Mucosa of descending colon (tissue), 3 donors: ENCODE measurements around the gene TCAP. TPM values are rescaled to one million over a fixed set of nuclear protein-coding genes. Genes with fewer than 3 reads are reported as not detected.
A peak's percentile ranks its signal among the peaks of the same experiment; 100 is the strongest.

Experiments
- ATAC-seq: fragments of 200-7000 bp; cut with Tn5 transposase; one replicate; pipeline ENCODE4 v1.9.1; 2020; ENCODE audit warnings: mild to moderate bottlenecking, moderate library complexity
- DNase-seq, 3 donors: peaks; one replicate each; pipeline ENCODE4 v3.0.0-alpha.2; 2020
- H3K36me3 ChIP-seq: fragments of 200-600 bp; one replicate; pipeline ENCODE4 v1.8.0; 2021; ENCODE audit warnings: low read depth, mild to moderate bottlenecking
- H3K4me1 ChIP-seq: fragments of 200-600 bp; one replicate; pipeline ENCODE4 v1.8.0; 2021; ENCODE audit warnings: low read depth, mild to moderate bottlenecking
- H3K4me3 ChIP-seq: fragments of 200-600 bp; one replicate; pipeline ENCODE4 v1.8.0; 2021; ENCODE audit warnings: mild to moderate bottlenecking
- H3K9me3 ChIP-seq: fragments of 200-600 bp; one replicate; pipeline ENCODE4 v1.8.0; 2021; ENCODE audit warnings: mild to moderate bottlenecking
- intact Hi-C, 2 donors: fragments of 100-400 bp; cut with DNase I in 1 of 2; cut with micrococcal nuclease in 1 of 2; formaldehyde crosslinking; loops; one replicate each; pipeline versions ENCODE4 v1.11.0 to v1.11.1; 2022; cut with DNase I, micrococcal nuclease
- total RNA-seq, 3 donors: library from RNA; stranded (reverse); fragmentation: NEBNext Ultra II Directional in 2 of 3; extraction: Animal tissue kit (Norgen Biotek cat#: 25700) in 2 of 3; gene quantifications; one replicate each; pipeline versions ENCODE4 v1.2.1 to v1.2.4, GENCODE V29; 2021 to 2023
- TF ChIP-seq, protein P1 (sequence below): fragments of 200-600 bp; IDR thresholded peaks from one replicate; pipeline ENCODE4 v1.8.0; 2022; ENCODE audit warnings: antibody characterized with exemption, mild to moderate bottlenecking
- donor health status: DM: no; HTN: no; CAD: no; lungs with moderate emphysema.
- donor health status: DM: no; HTN: no; CAD: no.
- donor health status: DM: no; HTN: yes; CAD: no.

Gene TCAP
- total RNA-seq, 3 donors from 2014 or later, result 0.96 to 3.4 (median 1.5) TPM

DNA sequence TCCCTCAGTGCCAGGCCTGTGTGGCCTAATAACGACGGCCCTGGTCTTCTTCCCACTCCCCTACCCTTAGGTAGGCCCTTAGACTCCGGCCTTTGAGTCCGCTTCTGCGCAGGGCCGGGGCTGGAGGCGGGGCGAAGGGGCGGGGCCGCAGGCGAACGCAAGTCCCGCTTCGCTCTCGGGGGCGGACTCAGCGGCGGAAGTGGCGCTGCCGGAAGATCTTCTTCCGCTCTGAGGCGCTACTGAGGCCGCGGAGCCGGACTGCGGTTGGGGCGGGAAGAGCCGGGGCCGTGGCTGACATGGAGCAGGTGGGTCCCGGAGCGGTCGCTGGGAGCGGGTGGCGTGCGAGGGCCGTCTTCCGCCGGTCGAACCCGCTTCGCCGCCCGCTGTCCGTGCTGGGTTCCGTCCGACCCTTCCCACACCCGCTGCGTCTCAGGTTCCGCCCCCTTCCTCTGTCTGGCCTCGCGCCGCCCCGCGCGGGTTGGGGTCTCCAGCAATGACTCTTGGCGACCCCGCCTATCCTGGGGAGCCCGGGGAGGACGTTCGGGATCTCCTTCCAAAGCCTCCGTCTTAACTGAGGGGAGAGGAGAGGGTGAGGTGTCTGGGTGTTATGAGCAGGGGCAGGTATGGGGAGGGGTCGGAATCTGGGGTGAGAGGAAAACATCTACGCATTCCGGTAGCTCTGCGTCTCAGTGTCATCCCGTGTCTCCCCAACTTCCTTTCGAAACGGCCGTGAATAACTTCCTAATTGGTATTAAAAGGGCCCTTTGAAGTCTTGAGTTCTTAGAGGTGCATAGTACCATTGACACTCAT, 28.0 kb upstream of the TCAP start, which contains the start of gene STARD3:
Gene STARD3, plus strand, starts transcription at position 218 of the 810 bp plus-strand sequence. CDS start 16,388 bp downstream, outside the sequence.
- intact Hi-C loops, result no loop called here
- Histone ChIP-seq H3K4me1 (peaks cover 52% of the 10 kb centered on the region), H3K36me3 (no peaks in the 10 kb centered on the region), H3K4me3 (peak within 1 kb of the TSS; percentile 37), H3K9me3 (no peaks in the 10 kb centered on the region)
- DNase-seq (peak; percentile 96 to 97 (median 96)), ATAC-seq (peak; percentile 74)
- TF ChIP-seq, protein P1, sequence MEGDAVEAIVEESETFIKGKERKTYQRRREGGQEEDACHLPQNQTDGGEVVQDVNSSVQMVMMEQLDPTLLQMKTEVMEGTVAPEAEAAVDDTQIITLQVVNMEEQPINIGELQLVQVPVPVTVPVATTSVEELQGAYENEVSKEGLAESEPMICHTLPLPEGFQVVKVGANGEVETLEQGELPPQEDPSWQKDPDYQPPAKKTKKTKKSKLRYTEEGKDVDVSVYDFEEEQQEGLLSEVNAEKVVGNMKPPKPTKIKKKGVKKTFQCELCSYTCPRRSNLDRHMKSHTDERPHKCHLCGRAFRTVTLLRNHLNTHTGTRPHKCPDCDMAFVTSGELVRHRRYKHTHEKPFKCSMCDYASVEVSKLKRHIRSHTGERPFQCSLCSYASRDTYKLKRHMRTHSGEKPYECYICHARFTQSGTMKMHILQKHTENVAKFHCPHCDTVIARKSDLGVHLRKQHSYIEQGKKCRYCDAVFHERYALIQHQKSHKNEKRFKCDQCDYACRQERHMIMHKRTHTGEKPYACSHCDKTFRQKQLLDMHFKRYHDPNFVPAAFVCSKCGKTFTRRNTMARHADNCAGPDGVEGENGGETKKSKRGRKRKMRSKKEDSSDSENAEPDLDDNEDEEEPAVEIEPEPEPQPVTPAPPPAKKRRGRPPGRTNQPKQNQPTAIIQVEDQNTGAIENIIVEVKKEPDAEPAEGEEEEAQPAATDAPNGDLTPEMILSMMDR, result no peak

DNA sequence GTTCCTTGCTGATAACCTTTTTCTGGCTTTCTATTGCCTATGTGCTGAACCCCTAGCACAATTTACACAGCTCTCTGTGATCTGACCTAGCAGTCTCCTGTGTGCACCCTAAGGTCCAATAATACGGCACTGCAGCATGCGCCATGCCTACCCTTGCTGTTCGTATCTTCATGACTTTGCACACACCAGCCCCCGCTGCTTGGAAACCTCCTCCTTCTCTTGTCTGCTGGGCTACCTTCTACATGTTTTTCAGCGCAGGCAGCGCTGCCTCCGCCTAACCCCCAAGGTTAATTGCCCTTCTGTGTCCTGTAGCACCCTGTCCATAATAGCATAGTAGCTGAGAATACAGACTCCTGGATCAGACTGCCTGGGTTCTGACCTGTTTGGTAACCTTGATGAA, 26.8 kb upstream of the TCAP start:
- H3K9me3 ChIP-seq, result no peaks in the 10 kb centered on the region
- ATAC-seq (no peak), DNase-seq (no peak)
- no peaks in the 10 kb centered on the region for H3K36me3 ChIP-seq
- TF ChIP-seq, protein P1, result no peak
- H3K4me1 ChIP-seq, result peaks cover 47% of the 10 kb centered on the region
- H3K4me3 ChIP-seq, result no peak overlapping the region
- intact Hi-C loops, result no loop called here

DNA sequence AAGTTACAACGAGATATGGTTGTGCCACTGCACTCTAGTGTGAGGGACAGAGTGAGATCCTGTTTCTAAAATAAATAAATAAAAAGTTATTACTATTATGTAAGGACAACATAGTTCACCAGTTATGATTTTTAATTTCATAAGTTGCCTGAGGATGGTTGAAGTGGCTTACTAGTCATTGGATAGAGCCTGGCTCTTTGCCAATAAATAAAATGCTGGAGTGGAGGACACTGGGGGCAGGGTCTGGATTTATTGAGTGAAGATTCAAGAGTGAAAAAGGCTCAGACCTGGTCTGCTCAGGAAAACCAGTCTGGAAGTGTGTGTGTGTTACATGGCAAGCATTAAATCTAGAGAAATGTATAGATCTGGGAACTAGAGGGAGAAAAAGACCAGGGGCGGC, 26.1 kb upstream of the TCAP start:
- Histone ChIP-seq H3K9me3 (no peaks in the 10 kb centered on the region), H3K4me3 (no peak overlapping the region), H3K36me3 (no peaks in the 10 kb centered on the region), H3K4me1 (peaks cover 40% of the 10 kb centered on the region)
- ATAC-seq (no peak), DNase-seq (no peak)
- intact Hi-C loops, result no loop called here
- TF ChIP-seq, protein P1, result no peak

DNA sequence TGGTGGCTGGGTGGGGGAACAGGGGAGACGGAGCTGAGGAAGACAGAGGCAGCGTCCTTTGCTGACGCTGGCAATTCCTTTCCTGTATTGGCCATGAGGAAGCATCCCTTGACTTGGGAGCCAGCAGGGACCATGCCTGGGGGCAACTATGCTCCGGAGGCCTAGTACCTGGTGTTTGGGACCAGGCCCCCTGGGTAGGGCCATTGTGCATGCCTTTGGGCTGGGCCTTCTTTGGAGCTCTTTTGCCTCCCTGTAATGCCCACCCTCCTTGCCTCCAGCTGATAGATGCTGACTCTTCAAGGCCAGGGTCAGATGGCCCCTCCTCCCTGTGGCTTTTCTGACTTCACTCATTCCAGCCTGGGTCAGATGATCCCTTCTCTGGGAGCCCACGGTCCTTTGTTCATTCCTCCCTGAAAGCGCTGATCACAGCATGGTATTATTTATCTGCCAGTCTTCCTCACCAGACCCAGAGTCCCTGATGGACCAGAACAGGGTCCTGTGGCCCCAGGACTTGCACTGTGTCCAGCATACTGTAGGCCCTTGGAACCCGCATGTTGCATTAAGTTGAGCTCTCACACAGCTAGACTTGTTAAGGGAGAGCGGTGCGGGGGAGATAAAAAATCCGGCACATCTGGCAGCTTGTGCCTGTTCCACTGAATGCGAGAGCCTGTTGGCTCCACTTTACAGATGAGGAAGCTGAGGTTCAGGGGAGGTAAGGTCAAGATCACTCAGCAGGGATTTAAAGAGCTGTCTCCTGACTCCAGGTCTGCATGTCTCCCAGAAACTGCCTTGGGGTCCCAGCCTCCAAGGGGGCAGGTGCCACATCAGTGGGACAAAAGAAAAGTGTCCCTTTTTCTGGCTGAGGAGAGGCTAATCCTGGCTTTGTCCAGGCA, 25.3 kb upstream of the TCAP start:
- intact Hi-C loops, result no loop called here
- no peak for DNase-seq
- TF ChIP-seq, protein P1, result no peak
- H3K36me3 ChIP-seq, result no peaks in the 10 kb centered on the region
- H3K4me3 ChIP-seq, result no peak overlapping the region
- H3K9me3 ChIP-seq, result no peaks in the 10 kb centered on the region
- H3K4me1 ChIP-seq, result peaks cover 33% of the 10 kb centered on the region
- ATAC-seq, result no peak

DNA sequence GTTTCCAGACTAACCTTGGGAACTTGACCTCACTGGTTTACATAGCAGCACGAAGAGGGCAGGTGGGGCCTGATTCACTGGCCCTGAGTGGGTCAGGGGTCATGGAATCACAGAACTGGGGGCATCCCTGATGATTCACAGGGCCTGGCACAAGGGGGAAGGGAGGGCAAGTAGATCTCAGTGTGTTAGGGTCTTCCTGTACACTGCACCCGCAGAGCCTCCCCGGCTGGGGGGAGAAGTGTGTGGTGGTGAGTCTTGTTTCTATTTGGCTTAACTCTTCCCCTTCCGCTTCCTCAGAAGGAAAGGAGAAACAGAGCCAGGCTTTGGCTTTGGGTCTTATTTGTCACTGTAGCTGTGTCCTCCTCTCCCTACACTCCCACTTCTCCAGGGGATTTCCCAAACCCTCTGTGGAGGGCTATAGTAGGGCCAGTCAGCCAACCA, 24.5 kb upstream of the TCAP start:
- Histone ChIP-seq H3K9me3 (no peaks in the 10 kb centered on the region), H3K4me1 (peaks cover 30% of the 10 kb centered on the region), H3K36me3 (no peaks in the 10 kb centered on the region), H3K4me3 (no peak overlapping the region)
- intact Hi-C loops, result no loop called here
- ATAC-seq, result no peak
- DNase-seq, result no peak
- TF ChIP-seq, protein P1, result no peak
